ENCODE measurements around the gene NR3C2. TPM values are rescaled to one million over a fixed set of nuclear protein-coding genes. Genes with fewer than 3 reads are reported as not detected.

NR3C2 gene
- total RNA-seq, 1 experiment from 2014 or later: 2.8 TPM

- Histone ChIP-seq H2AFZ (ENCODE audit: low read length) (no peak overlapping the region), H3F3A (ENCODE audit: low read length, unreplicated experiment) (no peaks in the 10 kb centered on the region), H3K4me2 (ENCODE audit: low read length) (no peak overlapping the region), H3K36me3 (ENCODE audit: low read depth, low read length) (no peaks in the 10 kb centered on the region), H3K9me2 (replicated peaks; ENCODE audit: low read length) (no peaks in the 10 kb centered on the region), H4K20me1 (ENCODE audit: low read length) (no peaks in the 10 kb centered on the region), H3K9ac (ENCODE audit: low read length) (no peak overlapping the region), H3K27ac (ENCODE audit: low read length) (no peak overlapping the region), H3K4me1 (ENCODE audit: insufficient read depth, low read length) (no peaks in the 10 kb centered on the region), H3K27me3 (ENCODE audit: low read length) (no peaks in the 10 kb centered on the region), H3K79me2 (ENCODE audit: low read length) (no peaks in the 10 kb centered on the region), H3K4me3 (ENCODE audit: low read length) (no peak overlapping the region), H3K9me3 (ENCODE audit: low read length) (no peaks in the 10 kb centered on the region)
- intact Hi-C loops (cut with micrococcal nuclease): no loop called here
- CTCF ChIA-PET: no interaction called here
- no TSS peak for BruUV-seq (replicated peaks)
- POLR2A ChIA-PET (ENCODE audit: unreplicated experiment): no interaction called here
- no peak for DNase-seq
- TF ChIP-seq EZH2 (IDR thresholded peaks at IDR 0.05; ENCODE audit: low read length, unreplicated experiment): no peak
- no peak for TF ChIP-seq EZH2phosphoT487 (IDR thresholded peaks at IDR 0.05; ENCODE audit: borderline replicate concordance, low read length)
- no peak for TF ChIP-seq CTCF (conservative IDR thresholded peaks at IDR 0.05; ENCODE audit: low read depth, low read length)
- no peak for ATAC-seq
Measured at GRCh38 chr4:148229798-148230197, 212.4 kb downstream of the NR3C2 start.

DNA sequence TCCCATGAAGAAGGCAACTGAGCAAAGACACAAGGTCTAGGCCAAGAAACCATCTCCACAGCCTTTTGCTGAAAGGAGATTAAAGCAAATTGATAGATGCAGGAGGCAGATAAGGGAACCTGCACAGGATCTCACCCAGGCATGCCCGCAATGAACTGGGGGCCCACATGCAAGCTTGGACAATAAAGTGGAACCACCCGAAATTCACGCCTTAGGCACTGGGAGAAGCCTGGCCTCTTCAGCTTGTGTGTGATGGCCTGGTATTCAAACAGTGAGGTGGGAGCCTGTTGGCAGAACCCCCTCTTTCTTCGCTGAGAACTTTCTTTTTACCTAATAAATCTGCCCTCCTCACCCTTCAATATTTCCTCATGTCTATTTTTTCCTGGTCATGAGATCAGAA lies 213.2 kb downstream of the NR3C2 start:
- no peak overlapping the region for H2AFZ ChIP-seq (ENCODE audit: low read length)
- no peak overlapping the region for H3K27ac ChIP-seq (ENCODE audit: low read length)
- H3K4me1 ChIP-seq (ENCODE audit: insufficient read depth, low read length): no peaks in the 10 kb centered on the region
- intact Hi-C loops (cut with micrococcal nuclease): no loop called here
- no peak overlapping the region for H3K4me2 ChIP-seq (ENCODE audit: low read length)
- H3K27me3 ChIP-seq (ENCODE audit: low read length): no peaks in the 10 kb centered on the region
- H3K9ac ChIP-seq (ENCODE audit: low read length): no peak overlapping the region
- POLR2A ChIA-PET (ENCODE audit: unreplicated experiment): no interaction called here
- no peaks in the 10 kb centered on the region for H3K9me2 ChIP-seq (replicated peaks; ENCODE audit: low read length)
- no peak overlapping the region for H3K4me3 ChIP-seq (ENCODE audit: low read length)
- H3K36me3 ChIP-seq (ENCODE audit: low read depth, low read length): no peaks in the 10 kb centered on the region
- no peaks in the 10 kb centered on the region for H3F3A ChIP-seq (ENCODE audit: low read length, unreplicated experiment)
- no peaks in the 10 kb centered on the region for H3K9me3 ChIP-seq (ENCODE audit: low read length)
- ATAC-seq (no peak), DNase-seq (no peak)
- BruUV-seq (replicated peaks): no TSS peak
- no peaks in the 10 kb centered on the region for H4K20me1 ChIP-seq (ENCODE audit: low read length)
- CTCF ChIA-PET: no interaction called here
- H3K79me2 ChIP-seq (ENCODE audit: low read length): no peaks in the 10 kb centered on the region
- no peak for TF ChIP-seq CTCF (conservative IDR thresholded peaks at IDR 0.05; ENCODE audit: low read depth, low read length)
- TF ChIP-seq EZH2 (IDR thresholded peaks at IDR 0.05; ENCODE audit: low read length, unreplicated experiment): no peak
- no peak for TF ChIP-seq EZH2phosphoT487 (IDR thresholded peaks at IDR 0.05; ENCODE audit: borderline replicate concordance, low read length)

- Histone ChIP-seq H3F3A (ENCODE audit: low read length, unreplicated experiment) (no peaks in the 10 kb centered on the region), H3K36me3 (ENCODE audit: low read depth, low read length) (no peaks in the 10 kb centered on the region), H3K9ac (ENCODE audit: low read length) (no peak overlapping the region), H3K4me1 (ENCODE audit: insufficient read depth, low read length) (no peaks in the 10 kb centered on the region), H3K79me2 (ENCODE audit: low read length) (no peaks in the 10 kb centered on the region), H3K9me3 (ENCODE audit: low read length) (no peaks in the 10 kb centered on the region), H4K20me1 (ENCODE audit: low read length) (no peaks in the 10 kb centered on the region), H2AFZ (ENCODE audit: low read length) (no peak overlapping the region), H3K27me3 (ENCODE audit: low read length) (no peaks in the 10 kb centered on the region), H3K4me2 (ENCODE audit: low read length) (no peak overlapping the region), H3K4me3 (ENCODE audit: low read length) (no peak overlapping the region), H3K27ac (ENCODE audit: low read length) (no peak overlapping the region), H3K9me2 (replicated peaks; ENCODE audit: low read length) (no peaks in the 10 kb centered on the region)
- intact Hi-C loops (cut with micrococcal nuclease): no loop called here
- CTCF ChIA-PET: no interaction called here
- TF ChIP-seq CTCF (conservative IDR thresholded peaks at IDR 0.05; ENCODE audit: low read depth, low read length) (no peak), EZH2phosphoT487 (IDR thresholded peaks at IDR 0.05; ENCODE audit: borderline replicate concordance, low read length) (no peak), EZH2 (IDR thresholded peaks at IDR 0.05; ENCODE audit: low read length, unreplicated experiment) (no peak)
- no TSS peak for BruUV-seq (replicated peaks)
- ATAC-seq (no peak), DNase-seq (no peak)
- POLR2A ChIA-PET (ENCODE audit: unreplicated experiment): no interaction called here
Measured at GRCh38 chr4:148227147-148227546, 215.1 kb downstream of the NR3C2 start.
